ENCODE measurements around the gene ARFGEF3.

The ARFGEF3 gene

DNA sequence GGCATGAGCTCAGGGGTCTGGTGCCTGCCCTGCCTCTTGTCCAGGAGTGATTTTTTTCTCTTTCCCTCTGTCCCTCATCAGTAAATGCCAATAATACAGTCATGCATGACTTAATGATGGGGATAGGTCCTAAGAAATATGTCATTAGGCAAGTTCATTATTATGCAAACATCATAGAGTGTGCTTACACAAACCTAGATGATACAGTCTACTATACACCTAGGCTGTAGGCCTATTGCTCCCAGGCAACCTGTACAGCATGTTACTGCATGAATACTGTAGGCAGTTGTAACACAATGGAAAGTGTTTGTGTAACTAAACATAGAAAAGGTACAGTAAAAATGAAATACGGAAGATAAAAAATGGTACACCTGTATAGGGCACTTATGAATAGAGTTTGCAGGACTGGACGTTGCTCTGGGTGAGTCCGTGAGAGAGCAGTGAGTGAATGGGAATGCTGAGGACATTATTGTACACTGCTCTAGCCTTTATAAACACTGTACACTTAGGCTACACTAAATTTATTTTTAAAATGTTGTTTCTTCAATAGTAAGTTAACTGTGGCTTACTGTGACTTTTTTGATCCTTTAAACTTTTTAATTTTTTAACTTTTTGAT lies 34.5 kb downstream of the ARFGEF3 start:
- H2AFZ ChIP-seq (ENCODE audit: low read length, unreplicated experiment): no peak overlapping the region

DNA sequence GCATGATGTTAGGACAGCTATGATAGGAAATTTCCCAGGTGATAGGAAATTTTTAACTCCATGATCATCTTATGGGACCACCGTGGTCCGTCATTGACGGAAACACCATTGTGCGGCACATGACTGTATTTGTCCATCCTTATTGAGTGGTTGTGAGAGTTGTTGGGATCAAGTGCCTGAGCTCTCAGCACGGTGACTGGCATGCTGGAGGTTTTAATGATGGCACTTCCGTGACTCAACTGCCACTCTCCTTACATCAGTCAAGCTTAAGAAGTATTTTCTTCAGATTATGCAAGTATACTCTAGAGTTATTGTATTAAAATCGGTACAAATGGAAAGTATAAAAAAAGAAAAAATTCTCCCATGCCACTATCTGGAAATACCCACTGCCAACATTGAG lies 35.8 kb downstream of the ARFGEF3 start:
- Histone ChIP-seq H3K4me3 (ENCODE audit: low read depth, low read length) (no peak overlapping the region), H3K36me3 (ENCODE audit: insufficient read depth, low read length) (no peaks in the 10 kb centered on the region), H2AFZ (ENCODE audit: low read length, unreplicated experiment) (no peak overlapping the region), H3K4me1 (ENCODE audit: control insufficient read depth, insufficient read depth, low read length, unreplicated experiment) (no peaks in the 10 kb centered on the region), H3K79me2 (ENCODE audit: control insufficient read depth, insufficient read depth, low read length, unreplicated experiment) (no peaks in the 10 kb centered on the region), H3K27me3 (ENCODE audit: insufficient read depth, low read length) (peaks cover 19% of the 10 kb centered on the region), H3K27ac (ENCODE audit: low read depth, low read length) (no peak overlapping the region)

More for the DNA sequence above, 34.5 kb downstream of the ARFGEF3 start:
- Histone ChIP-seq H3K4me3 (ENCODE audit: low read depth, low read length) (no peak overlapping the region), H3K27ac (ENCODE audit: low read depth, low read length) (no peak overlapping the region), H3K27me3 (ENCODE audit: insufficient read depth, low read length) (peaks cover 25% of the 10 kb centered on the region; the same call in 1 of the 2 replicates), H3K36me3 (ENCODE audit: insufficient read depth, low read length) (no peaks in the 10 kb centered on the region), H3K79me2 (ENCODE audit: control insufficient read depth, insufficient read depth, low read length, unreplicated experiment) (no peaks in the 10 kb centered on the region), H3K4me1 (ENCODE audit: control insufficient read depth, insufficient read depth, low read length, unreplicated experiment) (no peaks in the 10 kb centered on the region)

DNA sequence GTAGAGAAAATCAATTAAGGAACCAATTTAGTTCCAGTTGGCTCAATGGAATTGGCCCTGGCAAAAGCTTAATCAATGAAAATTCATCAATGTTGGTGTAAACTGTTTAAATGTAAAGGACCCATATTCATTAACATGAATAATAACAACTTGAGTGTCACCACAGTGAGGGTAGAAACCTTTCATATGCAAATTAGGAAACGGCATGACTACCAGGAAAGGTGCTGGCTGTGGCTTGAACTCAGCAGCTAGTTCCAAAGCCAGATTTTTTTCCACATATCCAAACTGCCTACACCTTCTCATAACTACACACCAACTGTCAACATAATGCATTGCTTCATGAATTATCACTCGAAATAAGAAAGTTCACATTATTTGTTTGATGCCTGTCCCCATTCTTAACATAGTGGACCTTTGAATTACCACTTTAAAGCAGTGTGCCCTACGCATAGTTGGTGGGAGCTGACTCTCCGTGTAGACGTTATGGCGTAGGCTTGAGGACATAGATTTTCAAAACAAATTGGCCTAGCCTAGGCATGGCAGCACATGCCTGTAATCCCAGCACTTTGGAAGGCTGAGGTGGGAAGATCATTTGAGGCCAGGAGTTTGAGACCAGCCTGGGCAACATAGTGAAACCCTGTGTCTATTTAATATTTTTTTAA lies 36.8 kb downstream of the ARFGEF3 start:
- H3K27ac ChIP-seq (ENCODE audit: low read depth, low read length): no peak overlapping the region
- H3K27me3 ChIP-seq (ENCODE audit: insufficient read depth, low read length): peaks cover 17% of the 10 kb centered on the region
- no peak overlapping the region for H3K4me3 ChIP-seq (ENCODE audit: low read depth, low read length)
- no peak overlapping the region for H2AFZ ChIP-seq (ENCODE audit: low read length, unreplicated experiment)
- no peaks in the 10 kb centered on the region for H3K4me1 ChIP-seq (ENCODE audit: control insufficient read depth, insufficient read depth, low read length, unreplicated experiment)
- no peaks in the 10 kb centered on the region for H3K79me2 ChIP-seq (ENCODE audit: control insufficient read depth, insufficient read depth, low read length, unreplicated experiment)
- H3K36me3 ChIP-seq (ENCODE audit: insufficient read depth, low read length): no peaks in the 10 kb centered on the region

DNA sequence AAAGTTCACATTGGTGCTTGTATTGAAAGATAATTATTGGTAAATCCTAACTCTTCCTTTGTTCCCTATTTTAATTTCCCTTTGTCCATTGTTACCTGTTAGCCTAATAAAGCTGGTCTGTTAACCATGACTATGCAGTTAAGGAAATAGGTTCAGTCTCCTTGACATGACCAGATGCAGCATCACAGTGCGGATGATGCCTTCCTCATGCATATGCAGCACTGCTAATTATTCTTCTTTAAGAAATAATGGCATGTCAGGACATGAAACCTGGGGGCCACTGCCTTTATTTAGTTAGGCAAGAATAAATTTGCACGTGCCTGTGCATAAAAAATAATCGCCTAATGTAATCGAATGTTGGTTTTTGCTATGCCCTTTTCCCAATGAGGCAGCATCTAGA lies 40.1 kb downstream of the ARFGEF3 start:
- H3K27ac ChIP-seq (ENCODE audit: low read depth, low read length): no peak overlapping the region
- H3K27me3 ChIP-seq (ENCODE audit: insufficient read depth, low read length): peaks cover 39% of the 10 kb centered on the region
- no peak overlapping the region for H3K4me3 ChIP-seq (ENCODE audit: low read depth, low read length)
- H3K4me1 ChIP-seq (ENCODE audit: control insufficient read depth, insufficient read depth, low read length, unreplicated experiment): no peaks in the 10 kb centered on the region
- H2AFZ ChIP-seq (ENCODE audit: low read length, unreplicated experiment): no peak overlapping the region
- H3K36me3 ChIP-seq (ENCODE audit: insufficient read depth, low read length): no peaks in the 10 kb centered on the region
- H3K79me2 ChIP-seq (ENCODE audit: control insufficient read depth, insufficient read depth, low read length, unreplicated experiment): no peaks in the 10 kb centered on the region

DNA sequence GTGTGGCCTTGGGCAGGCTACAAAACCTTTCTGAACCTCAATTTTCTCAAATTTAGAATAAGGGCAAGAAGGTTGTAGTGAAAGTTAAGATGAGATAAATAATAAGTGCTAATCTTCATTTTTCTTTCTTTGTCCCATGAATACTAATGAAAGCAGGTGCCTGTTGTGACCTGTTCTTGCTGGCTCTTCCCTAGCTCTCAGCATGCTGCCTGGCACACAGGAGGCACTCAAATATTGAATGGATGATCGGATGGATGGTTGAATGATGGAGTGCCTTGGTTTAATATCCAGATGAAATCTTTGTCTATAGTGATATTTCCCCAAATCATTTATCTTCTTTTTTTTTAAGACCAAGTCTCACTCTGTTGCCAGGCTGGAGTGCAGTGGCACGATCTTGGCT lies 41.6 kb downstream of the ARFGEF3 start:
- peaks cover 50% of the 10 kb centered on the region for H3K27me3 ChIP-seq (ENCODE audit: insufficient read depth, low read length)

DNA sequence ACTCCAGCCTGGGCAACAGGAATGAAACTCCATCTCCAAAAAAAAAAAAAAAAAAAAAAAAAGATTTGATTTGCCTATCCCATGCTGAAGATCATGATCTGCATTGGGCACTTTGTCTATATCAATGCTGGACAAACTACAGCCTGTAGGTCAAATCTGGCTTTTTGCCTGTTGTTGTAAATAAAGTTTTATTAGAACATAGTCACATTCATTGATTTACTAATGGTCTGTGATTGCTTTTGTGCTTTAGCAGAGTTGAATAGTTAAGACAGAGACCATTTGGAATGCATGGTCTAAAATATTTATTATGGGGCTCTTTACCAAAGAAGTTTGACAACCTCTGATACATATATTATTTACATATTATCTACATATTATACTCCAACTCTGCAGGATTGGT lies 42.6 kb downstream of the ARFGEF3 start:
- Histone ChIP-seq H3K4me3 (ENCODE audit: low read depth, low read length) (no peak overlapping the region), H3K27me3 (ENCODE audit: insufficient read depth, low read length) (peaks cover 56% of the 10 kb centered on the region), H3K36me3 (ENCODE audit: insufficient read depth, low read length) (no peaks in the 10 kb centered on the region), H3K27ac (ENCODE audit: low read depth, low read length) (no peak overlapping the region), H2AFZ (ENCODE audit: low read length, unreplicated experiment) (no peak overlapping the region), H3K4me1 (ENCODE audit: control insufficient read depth, insufficient read depth, low read length, unreplicated experiment) (no peaks in the 10 kb centered on the region), H3K79me2 (ENCODE audit: control insufficient read depth, insufficient read depth, low read length, unreplicated experiment) (no peaks in the 10 kb centered on the region)

More for the DNA sequence above, 41.6 kb downstream of the ARFGEF3 start:
- no peaks in the 10 kb centered on the region for H3K79me2 ChIP-seq (ENCODE audit: control insufficient read depth, insufficient read depth, low read length, unreplicated experiment)
- no peaks in the 10 kb centered on the region for H3K4me1 ChIP-seq (ENCODE audit: control insufficient read depth, insufficient read depth, low read length, unreplicated experiment)
- H3K4me3 ChIP-seq (ENCODE audit: low read depth, low read length): no peak overlapping the region
- H3K36me3 ChIP-seq (ENCODE audit: insufficient read depth, low read length): no peaks in the 10 kb centered on the region
- no peak overlapping the region for H3K27ac ChIP-seq (ENCODE audit: low read depth, low read length)
- H2AFZ ChIP-seq (ENCODE audit: low read length, unreplicated experiment): no peak overlapping the region

DNA sequence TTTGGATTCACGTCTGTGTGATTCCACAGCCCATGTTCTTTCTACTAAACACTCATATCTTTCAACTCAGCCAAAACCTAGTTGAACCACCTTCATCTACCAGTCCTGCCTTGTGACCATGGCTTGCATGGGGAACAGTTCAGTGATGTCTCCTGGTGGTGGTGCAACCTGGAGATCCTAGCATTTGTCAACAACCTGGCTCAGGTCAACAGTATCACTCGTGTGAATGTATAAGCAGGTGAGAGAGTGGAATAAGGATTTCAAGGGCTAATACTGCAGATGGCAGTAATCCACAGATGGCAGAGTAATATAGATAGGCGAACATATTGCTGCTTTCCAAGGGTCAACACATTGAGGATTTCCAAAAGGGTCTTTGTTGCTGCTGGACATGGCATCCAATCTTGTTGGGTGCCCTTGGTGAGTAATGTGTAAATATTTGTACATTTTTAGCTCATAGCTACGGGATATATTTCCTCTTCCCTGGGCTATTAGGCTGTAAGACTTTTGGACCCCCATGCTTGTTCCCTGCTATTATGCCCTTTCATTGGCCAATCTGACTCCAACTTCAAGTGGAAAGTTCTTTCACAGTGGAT lies 43.1 kb downstream of the ARFGEF3 start:
- Histone ChIP-seq H2AFZ (ENCODE audit: low read length, unreplicated experiment) (no peak overlapping the region), H3K27me3 (ENCODE audit: insufficient read depth, low read length) (peaks cover 62% of the 10 kb centered on the region), H3K27ac (ENCODE audit: low read depth, low read length) (no peak overlapping the region), H3K4me1 (ENCODE audit: control insufficient read depth, insufficient read depth, low read length, unreplicated experiment) (no peaks in the 10 kb centered on the region), H3K4me3 (ENCODE audit: low read depth, low read length) (no peak overlapping the region), H3K79me2 (ENCODE audit: control insufficient read depth, insufficient read depth, low read length, unreplicated experiment) (no peaks in the 10 kb centered on the region), H3K36me3 (ENCODE audit: insufficient read depth, low read length) (no peaks in the 10 kb centered on the region)

DNA sequence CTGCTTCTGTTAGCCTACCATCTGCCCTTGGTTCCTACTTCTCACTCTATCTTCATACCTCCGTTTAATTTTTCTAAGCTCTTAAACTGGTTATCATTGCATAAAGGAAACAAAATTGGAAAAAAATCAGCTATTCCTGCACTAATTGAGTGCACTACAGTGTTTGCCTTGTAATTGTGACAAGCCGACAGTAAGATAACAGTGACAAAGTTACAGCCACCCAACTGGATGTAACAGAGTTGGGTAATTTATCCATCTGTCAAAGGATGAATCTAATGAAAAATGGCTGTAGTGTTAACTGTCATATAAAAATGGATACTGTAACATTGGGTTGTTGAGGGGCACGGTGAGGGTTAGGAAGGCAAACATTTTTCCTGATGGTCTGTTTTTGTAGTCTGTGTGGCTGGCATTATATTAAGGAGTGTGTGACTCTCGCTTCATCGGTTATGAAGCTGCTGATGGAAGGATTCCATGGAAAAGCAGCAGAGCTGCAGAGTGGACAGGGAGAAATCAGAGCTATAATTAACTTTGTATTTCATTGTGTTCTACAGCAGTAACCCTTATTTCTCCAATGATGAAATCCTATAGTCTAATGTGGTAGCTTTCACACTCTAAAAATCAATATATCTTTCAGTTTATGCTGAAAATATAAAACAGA lies 43.8 kb downstream of the ARFGEF3 start:
- Histone ChIP-seq H3K79me2 (ENCODE audit: control insufficient read depth, insufficient read depth, low read length, unreplicated experiment) (no peaks in the 10 kb centered on the region), H3K27me3 (ENCODE audit: insufficient read depth, low read length) (peaks cover 67% of the 10 kb centered on the region), H2AFZ (ENCODE audit: low read length, unreplicated experiment) (no peak overlapping the region), H3K36me3 (ENCODE audit: insufficient read depth, low read length) (no peaks in the 10 kb centered on the region), H3K4me1 (ENCODE audit: control insufficient read depth, insufficient read depth, low read length, unreplicated experiment) (no peaks in the 10 kb centered on the region), H3K27ac (ENCODE audit: low read depth, low read length) (no peak overlapping the region), H3K4me3 (ENCODE audit: low read depth, low read length) (no peak overlapping the region)

DNA sequence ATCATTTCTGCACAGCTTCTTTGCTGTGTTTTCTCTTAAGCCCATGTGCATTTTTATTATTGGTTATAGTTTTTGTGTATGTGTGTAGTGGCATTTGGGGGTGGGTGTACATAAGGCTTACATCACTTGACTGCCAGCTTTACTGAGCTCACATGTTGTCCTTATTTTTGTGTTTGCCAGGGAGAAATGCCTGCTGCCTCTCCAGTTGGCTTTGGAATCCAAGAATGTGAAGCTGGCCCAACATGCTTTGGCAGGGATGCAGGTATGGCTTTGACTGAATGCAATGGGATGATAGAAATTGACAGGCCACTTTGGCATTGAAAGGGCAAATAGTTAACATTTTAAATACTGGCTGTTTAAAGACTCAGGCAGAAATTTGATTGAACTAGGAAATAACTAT lies 45.1 kb downstream of the ARFGEF3 start:
- Histone ChIP-seq H2AFZ (ENCODE audit: low read length, unreplicated experiment) (no peak overlapping the region), H3K27ac (ENCODE audit: low read depth, low read length) (no peak overlapping the region), H3K4me3 (ENCODE audit: low read depth, low read length) (no peak overlapping the region), H3K27me3 (ENCODE audit: insufficient read depth, low read length) (peaks cover 72% of the 10 kb centered on the region), H3K36me3 (ENCODE audit: insufficient read depth, low read length) (no peaks in the 10 kb centered on the region), H3K79me2 (ENCODE audit: control insufficient read depth, insufficient read depth, low read length, unreplicated experiment) (no peaks in the 10 kb centered on the region), H3K4me1 (ENCODE audit: control insufficient read depth, insufficient read depth, low read length, unreplicated experiment) (no peaks in the 10 kb centered on the region)

DNA sequence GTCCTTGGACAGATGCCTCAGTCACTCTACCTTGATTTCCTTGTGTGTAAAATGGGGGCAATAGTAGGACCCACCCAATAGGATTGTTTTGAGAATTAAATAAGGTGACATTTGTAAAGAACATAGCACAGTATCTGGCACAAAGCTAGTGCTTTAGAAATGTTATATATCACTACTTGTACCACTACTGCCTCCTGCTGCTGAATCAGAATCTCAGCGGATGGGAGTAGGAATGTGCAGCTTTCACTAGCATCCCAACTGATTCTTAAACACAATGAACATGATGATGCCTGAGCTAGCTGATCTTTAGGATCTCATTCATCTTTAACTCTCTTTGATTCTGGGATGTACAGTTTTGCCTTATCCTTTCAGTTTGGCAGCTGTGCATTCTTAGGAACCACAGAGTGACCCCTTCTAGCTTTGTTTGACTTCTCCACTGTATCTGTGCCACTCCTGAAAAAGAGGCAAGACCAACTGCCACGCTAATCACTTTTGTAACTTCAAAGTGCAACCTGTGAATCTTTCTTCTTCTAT lies 49.4 kb downstream of the ARFGEF3 start:
- H3K79me2 ChIP-seq (ENCODE audit: control insufficient read depth, insufficient read depth, low read length, unreplicated experiment): no peaks in the 10 kb centered on the region
- H3K36me3 ChIP-seq (ENCODE audit: insufficient read depth, low read length): no peaks in the 10 kb centered on the region
- H3K4me3 ChIP-seq (ENCODE audit: low read depth, low read length): no peak overlapping the region
- H2AFZ ChIP-seq (ENCODE audit: low read length, unreplicated experiment): no peak overlapping the region
- H3K27ac ChIP-seq (ENCODE audit: low read depth, low read length): no peak overlapping the region
- no peaks in the 10 kb centered on the region for H3K4me1 ChIP-seq (ENCODE audit: control insufficient read depth, insufficient read depth, low read length, unreplicated experiment)
- H3K27me3 ChIP-seq (ENCODE audit: insufficient read depth, low read length): peaks cover 62% of the 10 kb centered on the region
